ENCODE results near the gene MGAT4C. TPM values are rescaled to one million over a fixed set of nuclear protein-coding genes. Genes with fewer than 3 reads are reported as not detected.

The MGAT4C gene
- total RNA-seq, 1 experiment from 2014 or later, result not detected

GRCh38 chr12:86015026-86015425 is 241.2 kb downstream of the MGAT4C start:
- no TSS peak for BruUV-seq (replicated peaks)
- Histone ChIP-seq H3K4me1 (no peaks in the 10 kb centered on the region), H3K36me3 (ENCODE audit: control insufficient read depth, insufficient read depth, low read length) (no peaks in the 10 kb centered on the region), H3K4me3 (ENCODE audit: low read depth, low read length) (no peak overlapping the region), H3K9me3 (no peaks in the 10 kb centered on the region), H3K27me3 (replicated peaks; ENCODE audit: control insufficient read depth, insufficient read depth, low read length) (no peaks in the 10 kb centered on the region)
- TF ChIP-seq, protein P1, sequence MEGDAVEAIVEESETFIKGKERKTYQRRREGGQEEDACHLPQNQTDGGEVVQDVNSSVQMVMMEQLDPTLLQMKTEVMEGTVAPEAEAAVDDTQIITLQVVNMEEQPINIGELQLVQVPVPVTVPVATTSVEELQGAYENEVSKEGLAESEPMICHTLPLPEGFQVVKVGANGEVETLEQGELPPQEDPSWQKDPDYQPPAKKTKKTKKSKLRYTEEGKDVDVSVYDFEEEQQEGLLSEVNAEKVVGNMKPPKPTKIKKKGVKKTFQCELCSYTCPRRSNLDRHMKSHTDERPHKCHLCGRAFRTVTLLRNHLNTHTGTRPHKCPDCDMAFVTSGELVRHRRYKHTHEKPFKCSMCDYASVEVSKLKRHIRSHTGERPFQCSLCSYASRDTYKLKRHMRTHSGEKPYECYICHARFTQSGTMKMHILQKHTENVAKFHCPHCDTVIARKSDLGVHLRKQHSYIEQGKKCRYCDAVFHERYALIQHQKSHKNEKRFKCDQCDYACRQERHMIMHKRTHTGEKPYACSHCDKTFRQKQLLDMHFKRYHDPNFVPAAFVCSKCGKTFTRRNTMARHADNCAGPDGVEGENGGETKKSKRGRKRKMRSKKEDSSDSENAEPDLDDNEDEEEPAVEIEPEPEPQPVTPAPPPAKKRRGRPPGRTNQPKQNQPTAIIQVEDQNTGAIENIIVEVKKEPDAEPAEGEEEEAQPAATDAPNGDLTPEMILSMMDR (IDR thresholded peaks at IDR 0.05; ENCODE audit: insufficient read depth in 1 of 2, low read depth in 1 of 2, low read length in 1 of 2, severe bottlenecking in 1 of 2, unreplicated experiment in 1 of 2), result no peak
- ChIA-PET CTCF (no interaction called here), POLR2A (no interaction called here)
- H3K4me3 Mint-ChIP-seq (ENCODE audit: unreplicated experiment), result no peak overlapping the region
- H3K9me3 Mint-ChIP-seq (ENCODE audit: unreplicated experiment), result no peaks in the 10 kb centered on the region
- intact Hi-C loops (cut with micrococcal nuclease; ENCODE audit: unreplicated experiment), result no loop called here
- H3K36me3 Mint-ChIP-seq (ENCODE audit: insufficient read depth, unreplicated experiment), result no peaks in the 10 kb centered on the region
- H3K27me3 Mint-ChIP-seq (ENCODE audit: insufficient read depth, unreplicated experiment), result no peaks in the 10 kb centered on the region
- no peak for DNase-seq
- no peak overlapping the region for H3K27ac Mint-ChIP-seq (ENCODE audit: unreplicated experiment)
- no peaks in the 10 kb centered on the region for H3K4me1 Mint-ChIP-seq (ENCODE audit: low read depth, unreplicated experiment)

- DNase-seq, result no peak
- no peaks in the 10 kb centered on the region for H3K9me3 ChIP-seq
- BruUV-seq (replicated peaks), result no TSS peak
- H3K4me1 ChIP-seq, result no peaks in the 10 kb centered on the region
- H3K27me3 ChIP-seq (replicated peaks; ENCODE audit: control insufficient read depth, insufficient read depth, low read length), result no peaks in the 10 kb centered on the region
- H3K36me3 Mint-ChIP-seq (ENCODE audit: insufficient read depth, unreplicated experiment), result no peaks in the 10 kb centered on the region
- POLR2A ChIA-PET, result no interaction called here
- no peaks in the 10 kb centered on the region for H3K9me3 Mint-ChIP-seq (ENCODE audit: unreplicated experiment)
- CTCF ChIA-PET, result no interaction called here
- no peak overlapping the region for H3K27ac Mint-ChIP-seq (ENCODE audit: unreplicated experiment)
- intact Hi-C loops (cut with micrococcal nuclease; ENCODE audit: unreplicated experiment), result no loop called here
- TF ChIP-seq, protein P1 (IDR thresholded peaks at IDR 0.05; ENCODE audit: insufficient read depth in 1 of 2, low read depth in 1 of 2, low read length in 1 of 2, severe bottlenecking in 1 of 2, unreplicated experiment in 1 of 2), result no peak
- H3K36me3 ChIP-seq (ENCODE audit: control insufficient read depth, insufficient read depth, low read length), result no peaks in the 10 kb centered on the region
- no peak overlapping the region for H3K4me3 Mint-ChIP-seq (ENCODE audit: unreplicated experiment)
- H3K4me1 Mint-ChIP-seq (ENCODE audit: low read depth, unreplicated experiment), result no peaks in the 10 kb centered on the region
- no peaks in the 10 kb centered on the region for H3K27me3 Mint-ChIP-seq (ENCODE audit: insufficient read depth, unreplicated experiment)
- no peak overlapping the region for H3K4me3 ChIP-seq (ENCODE audit: low read depth, low read length)
These were observed 249.5 kb downstream of the MGAT4C start for GRCh38 chr12:86006727-86007126.

DNA sequence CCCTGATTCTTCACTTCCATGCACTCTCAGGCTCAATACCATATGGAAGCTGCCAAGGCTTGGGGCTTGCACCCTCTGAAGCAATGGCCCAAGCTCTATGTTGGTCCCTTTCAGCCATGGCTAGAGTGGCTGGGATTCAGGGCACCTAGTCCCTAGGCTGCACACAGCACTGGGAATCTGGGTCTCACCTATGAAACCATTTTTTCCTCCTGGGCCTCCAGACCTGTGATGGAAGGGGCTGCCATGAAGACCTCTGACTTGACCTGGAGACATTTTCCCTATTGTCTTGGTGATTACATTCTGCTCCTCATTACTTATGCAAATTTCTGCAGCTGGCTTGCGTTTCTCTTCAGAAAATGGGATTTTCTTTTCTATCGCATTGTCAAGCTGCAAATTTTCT is 258.1 kb downstream of the MGAT4C start:
- Histone ChIP-seq H3K4me1 (no peaks in the 10 kb centered on the region), H3K4me3 (ENCODE audit: low read depth, low read length) (no peak overlapping the region), H3K27me3 (replicated peaks; ENCODE audit: control insufficient read depth, insufficient read depth, low read length) (no peaks in the 10 kb centered on the region), H3K9me3 (no peaks in the 10 kb centered on the region), H3K36me3 (ENCODE audit: control insufficient read depth, insufficient read depth, low read length) (no peaks in the 10 kb centered on the region)
- POLR2A ChIA-PET, result no interaction called here
- Mint-ChIP-seq H3K4me1 (ENCODE audit: low read depth, unreplicated experiment) (no peaks in the 10 kb centered on the region), H3K9me3 (ENCODE audit: unreplicated experiment) (peaks cover 26% of the 10 kb centered on the region), H3K4me3 (ENCODE audit: unreplicated experiment) (no peak overlapping the region), H3K36me3 (ENCODE audit: insufficient read depth, unreplicated experiment) (no peaks in the 10 kb centered on the region), H3K27me3 (ENCODE audit: insufficient read depth, unreplicated experiment) (no peaks in the 10 kb centered on the region), H3K27ac (ENCODE audit: unreplicated experiment) (no peak overlapping the region)
- intact Hi-C loops (cut with micrococcal nuclease; ENCODE audit: unreplicated experiment), result no loop called here
- no peak for DNase-seq
- no TSS peak for BruUV-seq (replicated peaks)
- TF ChIP-seq, protein P1 (IDR thresholded peaks at IDR 0.05; ENCODE audit: insufficient read depth in 1 of 2, low read depth in 1 of 2, low read length in 1 of 2, severe bottlenecking in 1 of 2, unreplicated experiment in 1 of 2), result no peak
- CTCF ChIA-PET, result no interaction called here

All from Caco-2 (cell line).